Activated naive CD4-positive, alpha-beta T cell treated with anti-CD3 and anti-CD28 coated beads, Interleukin-2, amount 50 U/mL, for 16 hours (primary cell): ENCODE measurements around the gene RNF115.
"Not testable (repeated sequence)": the region's sequence is repeated elsewhere in the genome, so short reads cannot be mapped to it uniquely, and the experiment has no call there.

Source experiments
- DNase-seq: peaks from one replicate; pipeline ENCODE4 v3.0.0-alpha.2; 2020

Gene RNF115

GRCh38 chr1:145826030-145826429 lies 2.1 kb upstream of the RNF115 start:
- DNase-seq = no peak

GRCh38 chr1:145824499-145824842 lies 576 bp upstream of the RNF115 start:
- no peak for DNase-seq

- DNase-seq = not testable (repeated sequence)
Measured at GRCh38 chr1:145822779-145823331, 1.0 kb downstream of the RNF115 start.

DNA sequence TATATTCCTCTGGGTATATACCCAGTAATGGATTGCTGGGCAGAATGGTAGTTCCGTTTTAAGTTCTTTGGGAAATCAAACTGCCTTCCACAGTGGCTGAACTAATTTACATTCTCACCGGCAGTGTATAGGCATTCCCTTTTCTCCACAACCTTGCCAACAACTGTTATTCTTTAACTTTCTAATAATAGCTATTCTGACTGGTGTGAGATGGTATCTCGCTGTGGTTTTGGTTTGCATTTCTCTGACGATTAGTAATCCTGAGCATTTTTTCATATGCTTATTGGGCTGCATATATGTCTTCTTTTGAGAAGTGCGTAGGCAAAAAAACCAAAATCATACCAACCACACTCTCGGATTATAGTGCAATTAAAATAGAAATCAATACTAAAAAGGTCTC lies 5.8 kb downstream of the RNF115 start:
- not testable (repeated sequence) for DNase-seq

DNA sequence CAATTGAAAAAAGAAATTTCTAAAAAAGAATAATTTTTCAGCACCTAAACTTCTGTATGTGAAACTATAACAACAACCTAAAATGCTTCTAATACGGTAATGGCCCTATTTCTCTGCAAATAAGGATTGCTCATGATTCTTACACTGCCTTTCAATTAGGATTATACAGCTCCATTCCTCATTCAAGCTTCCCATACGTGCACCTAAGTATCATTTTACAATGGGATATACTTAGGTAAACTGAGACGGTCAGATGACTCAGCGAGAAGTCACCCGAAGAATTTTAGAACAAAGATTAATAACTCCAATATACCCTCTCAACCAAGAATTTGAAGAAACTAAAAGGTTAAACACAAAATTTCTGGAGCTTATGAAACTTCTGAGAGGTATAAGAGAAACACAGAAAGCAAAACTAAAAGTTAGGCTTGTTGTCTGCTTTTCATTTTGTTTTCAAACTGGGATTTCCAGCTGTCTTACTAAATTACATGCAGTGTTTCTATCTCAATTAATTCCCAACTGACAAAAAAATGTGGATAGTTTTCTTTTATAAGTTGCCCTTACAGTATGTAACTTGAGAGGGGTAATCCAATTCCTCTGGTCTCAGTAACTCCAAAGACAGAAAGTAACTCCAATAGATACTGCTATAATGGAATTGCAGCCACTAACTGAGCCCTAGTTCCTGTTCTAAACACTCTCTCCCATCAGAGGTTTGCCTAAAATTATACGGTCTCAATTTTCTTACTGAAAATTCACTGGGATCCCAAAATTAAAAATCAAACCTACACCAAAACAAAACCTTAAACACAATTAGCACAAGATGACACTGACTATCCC lies 10.7 kb downstream of the RNF115 start:
- not testable (repeated sequence) for DNase-seq

DNA sequence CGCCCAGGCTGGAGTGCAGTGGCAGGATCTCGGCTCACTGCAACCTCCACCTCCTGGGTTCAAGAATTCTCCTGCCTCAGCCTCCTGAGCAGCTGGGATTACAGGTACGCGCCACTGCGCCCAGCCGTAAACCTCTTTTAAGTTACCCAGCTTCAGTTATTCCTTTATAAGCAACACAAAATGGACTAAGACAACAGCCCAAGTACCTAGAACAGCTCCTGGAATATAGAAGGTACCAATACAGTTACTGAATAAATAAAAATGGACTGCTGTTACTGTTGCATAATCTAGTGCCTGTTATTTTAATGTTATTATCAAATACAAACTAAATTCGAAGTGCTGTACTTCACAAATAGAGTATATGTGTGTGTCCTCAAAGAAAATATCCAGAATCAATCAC lies 17.1 kb downstream of the RNF115 start:
- no peak for DNase-seq

GRCh38 chr1:145806408-145806807 lies 17.5 kb downstream of the RNF115 start:
- DNase-seq = no peak

- DNase-seq = no peak
Measured at GRCh38 chr1:145805057-145805456, 18.8 kb downstream of the RNF115 start.

DNA sequence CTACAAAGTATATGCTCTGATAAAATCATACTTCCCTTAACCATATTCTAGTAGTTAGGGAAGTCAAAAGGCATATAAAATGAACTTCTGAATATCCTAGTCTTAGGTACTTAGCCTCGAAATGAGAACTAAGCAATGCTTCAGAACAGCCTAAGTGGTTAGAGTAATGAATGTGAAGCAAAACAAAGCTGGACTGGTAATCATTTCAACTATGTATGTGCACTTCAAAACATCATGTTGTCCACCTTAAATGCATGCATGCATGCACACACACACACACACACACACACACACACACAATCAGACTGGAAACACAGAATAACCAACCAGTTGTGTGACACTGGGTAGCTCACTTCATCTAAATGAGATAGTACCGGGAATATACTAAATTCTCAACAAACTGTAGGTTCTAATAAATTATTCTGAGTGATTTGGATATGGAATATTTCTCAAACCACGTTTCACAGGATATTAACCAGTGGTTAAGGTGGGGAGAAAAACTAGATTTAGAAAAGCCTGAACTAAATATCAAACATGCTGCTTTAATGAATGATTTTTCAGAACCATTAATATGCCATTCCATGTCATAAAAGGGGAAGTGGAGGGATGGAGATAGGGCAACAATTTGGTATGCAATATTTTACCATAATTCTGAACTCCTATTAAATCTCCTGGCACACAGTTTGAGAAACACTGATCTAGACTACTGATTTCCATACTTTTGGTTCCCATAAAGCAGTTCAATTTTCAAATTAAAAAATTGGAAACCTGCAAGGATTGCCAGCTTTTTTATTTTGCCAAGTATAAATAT lies 19.5 kb downstream of the RNF115 start:
- no peak for DNase-seq

DNA sequence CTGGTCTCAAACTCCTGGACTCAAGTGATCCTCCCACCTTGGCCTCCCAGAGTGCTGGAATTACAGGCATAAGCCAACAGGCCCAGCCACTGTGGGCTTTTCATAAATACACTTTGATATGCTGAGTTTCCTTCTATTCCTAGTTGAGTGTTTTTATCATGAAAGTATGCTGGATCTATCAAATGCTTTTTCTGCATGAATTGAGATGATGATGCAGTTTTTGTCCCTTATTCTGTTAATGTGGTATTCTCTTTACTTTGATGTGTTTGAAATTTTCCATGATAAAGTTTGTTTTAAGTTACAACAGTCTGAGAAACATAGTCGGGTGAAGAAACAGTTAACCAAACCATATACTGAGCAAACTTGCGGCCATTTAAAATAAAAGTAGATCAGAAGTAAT lies 24.1 kb downstream of the RNF115 start:
- DNase-seq = no peak

DNA sequence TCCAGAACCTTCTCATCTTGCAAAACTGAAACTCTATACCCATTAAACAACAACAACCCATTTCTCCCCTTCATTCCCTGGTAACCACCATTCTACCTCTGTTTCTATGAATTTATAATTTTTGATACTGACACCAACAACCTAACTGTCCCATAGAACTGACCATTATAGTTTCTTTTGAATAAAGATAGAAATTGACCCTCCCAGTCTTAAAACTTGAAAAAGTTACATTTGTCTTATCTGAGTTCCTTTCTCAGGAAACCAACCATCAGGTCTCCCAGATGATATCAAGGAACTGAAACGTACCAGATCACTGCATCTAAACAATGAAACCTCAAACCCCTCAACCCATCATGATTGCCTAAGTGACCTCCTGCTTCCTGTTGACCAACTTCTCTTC lies 27.1 kb downstream of the RNF115 start:
- no peak for DNase-seq

DNA sequence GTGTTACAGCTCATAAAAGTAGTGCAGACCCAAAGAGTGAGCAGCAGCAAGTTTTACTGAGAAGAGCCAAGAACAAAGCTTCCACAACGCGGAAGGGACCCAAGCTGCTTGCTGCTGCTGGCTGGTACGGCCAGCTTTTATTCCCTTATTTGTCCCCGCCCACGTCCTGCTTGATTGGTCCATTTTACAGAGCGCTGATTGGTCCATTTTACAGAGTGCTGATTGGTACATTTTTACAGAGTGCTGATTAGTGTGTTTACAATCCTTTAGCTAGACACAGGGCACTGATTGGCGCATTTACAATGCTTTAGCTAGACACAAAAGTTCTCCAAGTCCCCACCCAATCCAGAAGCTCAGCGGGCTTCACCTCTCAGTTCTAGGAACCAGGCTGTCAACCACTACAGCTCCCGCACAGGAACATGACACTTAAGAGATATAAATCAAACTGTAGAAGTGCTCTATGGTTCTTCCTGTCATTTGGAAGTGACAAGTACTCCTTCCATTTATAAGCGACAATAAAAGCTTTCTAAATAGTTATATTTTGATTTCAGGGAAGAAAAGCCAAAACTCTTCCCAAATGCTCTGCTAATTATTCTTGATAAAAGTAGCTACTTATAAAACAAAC lies 28.5 kb downstream of the RNF115 start:
- no peak for DNase-seq

DNA sequence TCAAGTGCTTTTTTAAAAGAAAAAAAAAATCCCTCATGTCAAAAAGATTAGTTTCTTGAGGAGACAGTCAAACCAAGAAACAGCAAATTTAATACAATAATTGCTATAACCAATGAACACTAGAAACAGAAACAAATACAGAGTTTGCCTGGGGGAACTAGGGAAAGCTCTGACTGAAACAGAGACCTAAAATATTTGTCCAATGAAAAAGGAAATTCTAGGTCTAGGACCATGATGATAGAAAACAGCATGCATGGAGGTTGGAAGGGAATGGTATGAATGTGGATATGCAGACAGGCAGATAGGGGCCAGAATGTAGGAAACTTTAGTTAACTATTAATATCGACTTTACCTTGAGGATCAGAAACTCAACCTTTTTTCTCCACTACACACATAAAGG lies 31.4 kb downstream of the RNF115 start:
- no peak for DNase-seq

GRCh38 chr1:145791860-145792259 lies 32.0 kb downstream of the RNF115 start:
- not testable (repeated sequence) for DNase-seq

GRCh38 chr1:145788580-145788979 lies 35.3 kb downstream of the RNF115 start:
- no peak for DNase-seq

DNA sequence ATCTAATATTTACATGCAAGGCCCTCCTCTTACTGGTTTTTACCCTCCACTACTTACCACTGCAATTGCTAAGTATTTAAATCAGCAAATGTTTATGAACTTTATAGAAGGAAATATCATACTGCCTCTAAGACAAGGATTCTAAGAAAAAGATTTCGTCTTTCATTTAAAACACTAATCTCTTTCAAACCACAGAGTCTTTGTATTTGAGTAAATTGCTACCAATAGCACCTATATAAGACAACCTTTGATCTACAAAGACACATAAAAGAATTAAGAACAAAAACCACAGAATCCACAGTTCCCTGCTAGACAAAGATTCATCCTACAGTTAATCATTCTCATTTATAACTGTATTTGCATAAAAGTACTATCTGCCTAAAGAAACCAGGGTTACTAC lies 37.6 kb downstream of the RNF115 start:
- DNase-seq = no peak

- DNase-seq = no peak
Measured at GRCh38 chr1:145785547-145785946, 38.3 kb downstream of the RNF115 start.

DNA sequence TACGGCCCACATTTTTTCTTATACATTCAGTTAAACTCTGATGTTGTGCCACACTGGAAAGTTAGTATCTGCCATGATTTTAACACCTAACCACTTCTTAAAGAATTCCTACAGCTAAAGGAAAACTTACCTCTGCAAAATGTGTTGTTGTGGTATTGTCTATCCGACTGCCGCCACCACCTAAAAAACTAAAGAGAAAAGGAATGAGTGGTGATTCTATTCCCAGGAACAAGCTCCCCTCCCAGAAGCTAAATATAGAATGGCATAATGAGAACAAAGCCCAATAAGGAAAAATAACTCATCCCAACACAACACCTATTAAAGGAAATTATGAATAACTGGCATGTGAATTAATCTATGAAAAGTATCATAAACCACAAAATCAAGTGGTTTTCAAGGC lies 39.5 kb downstream of the RNF115 start:
- no peak for DNase-seq

DNA sequence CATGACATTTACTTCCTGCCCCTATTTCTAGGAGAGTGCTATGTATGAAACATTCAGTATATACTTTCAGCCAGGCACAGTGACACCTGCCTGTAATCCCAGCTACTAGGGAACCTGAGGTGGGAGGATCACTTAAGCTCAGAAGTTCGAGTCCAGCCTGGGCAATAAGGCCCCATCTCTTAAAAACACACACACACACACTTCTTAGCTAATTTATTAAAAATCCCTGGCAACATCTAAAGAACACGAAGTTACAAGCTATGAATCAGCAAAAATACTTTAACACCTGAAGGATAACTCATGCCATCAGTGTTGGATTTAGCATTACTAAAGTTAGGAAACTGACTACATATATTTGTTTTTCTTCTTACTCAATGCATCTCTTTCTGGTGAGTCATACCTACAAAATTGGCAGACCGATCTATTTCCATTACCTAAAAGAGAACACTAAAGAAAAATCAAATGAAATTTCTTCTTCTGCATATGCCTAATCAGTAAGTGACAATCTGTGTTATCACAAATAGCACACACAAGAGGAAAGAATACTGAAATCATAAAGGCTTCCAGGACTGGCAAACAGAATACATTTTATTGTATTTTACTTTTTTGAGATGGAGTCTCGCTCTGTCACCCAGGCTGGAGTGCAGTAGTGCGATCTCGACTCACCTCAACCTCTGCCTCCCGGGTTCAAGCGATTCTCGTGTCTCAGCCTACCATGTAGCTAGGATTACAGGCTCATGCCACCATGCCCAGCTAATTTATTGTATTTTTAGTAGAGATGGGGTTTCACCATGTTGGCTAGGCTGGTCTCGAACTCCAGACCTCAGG lies 41.4 kb downstream of the RNF115 start:
- no peak for DNase-seq

DNA sequence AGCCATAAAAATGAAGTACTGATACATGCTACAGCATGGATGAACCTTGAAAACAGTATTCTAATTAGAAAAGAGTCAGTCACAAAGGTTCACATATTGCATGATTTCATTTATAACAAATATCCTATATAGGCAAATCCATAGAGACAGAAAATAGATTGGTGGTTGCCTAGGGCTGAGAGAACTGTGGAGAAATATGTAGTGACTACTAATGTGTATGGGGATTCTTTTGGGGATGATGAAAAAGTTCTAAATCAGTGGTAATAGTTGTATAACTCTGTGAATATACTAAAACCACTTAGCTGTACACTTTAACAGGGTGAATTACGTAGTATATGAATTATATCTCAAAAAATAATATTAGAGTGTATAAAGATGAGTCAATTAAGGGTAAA lies 45.8 kb downstream of the RNF115 start:
- DNase-seq = no peak

DNA sequence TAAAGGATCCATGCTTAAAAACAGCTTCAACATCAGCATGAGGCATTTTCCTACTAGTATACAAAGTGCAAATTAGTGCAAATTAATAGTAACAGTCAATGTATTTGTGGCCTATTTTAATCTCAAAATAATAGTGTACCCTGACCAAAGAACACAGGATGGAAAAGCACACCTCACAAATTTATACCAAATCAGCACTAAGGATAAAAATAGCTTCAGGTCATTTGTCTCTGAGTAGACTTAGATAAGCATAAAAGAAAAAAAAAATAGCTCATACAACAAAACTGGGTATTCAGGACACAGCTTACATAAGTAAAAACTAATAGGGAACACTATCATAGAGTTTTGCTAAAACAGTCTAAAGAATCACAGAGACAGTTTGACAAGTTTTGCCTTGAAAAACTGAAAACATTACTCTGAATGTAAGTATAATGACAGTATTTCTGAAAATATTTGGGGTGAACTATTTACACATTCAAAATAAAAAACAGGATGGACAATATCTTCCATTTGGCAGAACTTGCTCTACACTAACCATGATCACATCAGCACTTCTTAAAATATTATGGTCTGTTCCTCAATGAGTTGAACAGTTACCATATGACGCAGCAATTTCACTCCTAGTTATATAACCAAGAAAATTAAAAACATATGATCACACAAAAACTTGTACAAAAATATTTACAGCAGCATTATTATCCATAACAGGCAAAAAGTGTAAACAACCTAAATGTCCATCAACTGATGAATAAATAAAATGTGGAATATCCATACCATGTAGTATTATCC lies 46.3 kb downstream of the RNF115 start:
- no peak for DNase-seq

DNA sequence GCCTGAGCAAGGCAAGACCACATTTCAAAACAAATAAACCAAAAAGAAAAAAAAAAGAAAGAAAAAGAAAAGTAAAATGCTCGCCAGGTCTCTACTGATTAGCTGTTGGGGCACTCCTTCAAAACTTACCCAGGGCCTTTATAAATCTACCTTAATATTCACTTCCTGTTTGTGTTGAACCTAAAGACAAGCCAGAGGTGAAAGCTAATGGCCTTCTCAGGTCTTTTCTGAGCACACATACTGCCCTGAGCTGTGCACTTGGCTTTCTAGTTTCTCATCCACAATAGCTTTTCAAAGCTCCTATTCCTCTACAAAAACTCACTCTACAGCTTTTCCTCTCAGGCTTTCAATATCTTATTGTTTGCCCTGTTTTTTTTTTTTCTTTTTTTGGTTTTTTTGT lies 50.5 kb downstream of the RNF115 start:
- no peak for DNase-seq
